Fibroblast of the aortic adventitia (primary cell): ENCODE data around the gene PLEKHA7. TPM values are rescaled to one million over a fixed set of nuclear protein-coding genes. Genes with fewer than 3 reads are reported as not detected.

Experiments used
- DNase-seq: peaks from one replicate; pipeline ENCODE4 v3.0.0-alpha.2; 2010; ENCODE audit warnings: low read depth
- H3K4me3 ChIP-seq: 2 replicates; pipeline ENCODE4 v1.5.1; 2011; ENCODE audit warnings: low read depth, mild to moderate bottlenecking, control low read depth, low read length, moderate library complexity
- CTCF ChIP-seq: IDR thresholded peaks from 2 replicates; pipeline ENCODE4 v1.5.1; 2011; ENCODE audit warnings: mild to moderate bottlenecking, low read length, control low read depth, inconsistent platforms; ENCODE audit not compliant: insufficient read depth
- total RNA-seq: library from RNA; depleted of rRNA; stranded (reverse); fragments of >200 nt; gene quantifications from 2 replicates; pipeline ENCODE4 v1.2.3, GENCODE V29; 2012; ENCODE audit warnings: low replicate concordance

The PLEKHA7 gene
- total RNA-seq, 1 donor, result 0.09 TPM

- no peak for DNase-seq
- no peak overlapping the region for H3K4me3 ChIP-seq
- no peak for TF ChIP-seq CTCF
Observed at GRCh38 chr11:16933291-16933690, 80.9 kb downstream of the PLEKHA7 start.

GRCh38 chr11:16928044-16928443, 86.2 kb downstream of the PLEKHA7 start:
- DNase-seq, result no peak
- H3K4me3 ChIP-seq, result no peak overlapping the region
- no peak for TF ChIP-seq CTCF

GRCh38 chr11:16926883-16927626, 87.2 kb downstream of the PLEKHA7 start:
- TF ChIP-seq CTCF, result no peak
- DNase-seq, result no peak
- no peak overlapping the region for H3K4me3 ChIP-seq

- no peak for DNase-seq
- H3K4me3 ChIP-seq, result peak overlapping the region; percentile 28
Observed at GRCh38 chr11:16925561-16926065, 88.6 kb downstream of the PLEKHA7 start.

GRCh38 chr11:16924826-16925560, 89.2 kb downstream of the PLEKHA7 start:
- peak; percentile 32 for DNase-seq
- TF ChIP-seq CTCF, result no peak
- peak overlapping the region; percentile 22 for H3K4me3 ChIP-seq

More at GRCh38 chr11:16925561-16926065, 88.6 kb downstream of the PLEKHA7 start:
- no peak for TF ChIP-seq CTCF

- DNase-seq, result no peak
- H3K4me3 ChIP-seq, result no peak overlapping the region
- no peak for TF ChIP-seq CTCF
Observed at GRCh38 chr11:16924462-16924825, 89.8 kb downstream of the PLEKHA7 start.
